Pancreas (tissue), 10 donors: Measurements from ENCODE around the gene TMEM63A. TPM values are rescaled to one million over a fixed set of nuclear protein-coding genes. Genes with fewer than 3 reads are reported as not detected.

ENCODE experiments used
- ATAC-seq, 4 donors: fragments of 200-7000 bp; cut with Tn5 transposase; one replicate each; pipeline versions ENCODE4 v1.8.0 to v1.9.1; 2020; ENCODE audit warnings: mild to moderate bottlenecking in 4 of 4, moderate library complexity in 4 of 4
- DNase-seq, 6 donors: peaks; one replicate each; pipeline ENCODE4 v3.0.0-alpha.2; 2020
- FAIRE-seq: peaks from 2 replicates; lab custom pipeline; 2012; peaks lifted over from hg19 to GRCh38; lab: Jason Lieb, UNC
- H3K27ac ChIP-seq, 4 donors: fragments of 200-600 bp; sonication (generic); 1 replicate in 3 of 4; 2 replicates in 1 of 4; pipeline versions ENCODE4 v1.5.0 to v1.8.0; 2020
- H3K27me3 ChIP-seq, 4 donors: fragments of 200-600 bp; one replicate each; pipeline ENCODE4 v1.8.0; 2021
- H3K36me3 ChIP-seq, 3 donors: fragments of 200-600 bp; sonication (generic) in 1 of 3; one replicate each; pipeline versions ENCODE4 v1.5.0 to v1.8.0; 2020 to 2021
- H3K4me1 ChIP-seq, 3 donors: fragments of 200-600 bp; one replicate each; pipeline ENCODE4 v1.8.0; 2021
- H3K4me3 ChIP-seq, 4 donors: fragments of 200-600 bp; sonication (generic) in 2 of 4; one replicate each; pipeline versions ENCODE4 v1.5.0 to v1.8.0; 2020 to 2021
- H3K9me3 ChIP-seq, 4 donors: fragments of 200-600 bp; one replicate each; pipeline ENCODE4 v1.8.0; 2021
- WGBS, 2 donors: extraction: QIAGEN DNeasy Blood & Tissue Kit; methylation state at CpG; one replicate each; pipeline ENCODE4 v1.1.7; 2013; 5-methylcytosine and 5-hydroxymethylcytosine counted together
- intact Hi-C, 3 donors: fragments of 100-400 bp; cut with DNase I; formaldehyde crosslinking; loops; one replicate each; pipeline versions ENCODE4 v1.11.1 to v1.14.2; 2022
- polyA plus RNA-seq, 2 donors: library from polyadenylated mRNA; stranded (reverse); fragments of 200-250 nt; gene quantifications; one replicate each; pipeline ENCODE4 v1.2.3, GENCODE V29; 2013
- total RNA-seq, 6 donors: library from RNA; stranded (reverse); fragmentation: NEBNext Ultra II Directional in 4 of 6; extraction: Animal tissue kit (Norgen Biotek cat#: 25700) in 4 of 6; gene quantifications; one replicate each; pipeline versions ENCODE4 v1.2.1 to v1.2.4, GENCODE V29; 2021 to 2023
- TF ChIP-seq, protein P1 (sequence below), 4 donors: fragments of 200-600 bp; sonication (generic) in 3 of 4; IDR thresholded peaks; one replicate each; pipeline versions ENCODE4 v1.5.0 to v1.8.0; 2021; ENCODE audit warnings: antibody characterized with exemption in 4 of 4
- donor health status: healthy with polysubstance abuse.
- donor health status: DM: no; HTN: no; CAD: no; lungs with moderate emphysema.
- donor health status: DM: no; HTN: no; CAD: no.
- donor health status: control.
- donor health status: control.
- donor health status: Bipolar disorder and iron deficiency.
- donor health status: DM: yes; HTN: yes; CAD: no.
- donor health status: DM: no; HTN: no; CAD: no.
- donor health status: DM: no; HTN: no; CAD: no.
- donor health status: DM: yes; HTN: yes; CAD: no.

TMEM63A gene
- total and polyA plus RNA-seq, 8 donors: 56.3 to 185 (median 84.0) TPM

DNA sequence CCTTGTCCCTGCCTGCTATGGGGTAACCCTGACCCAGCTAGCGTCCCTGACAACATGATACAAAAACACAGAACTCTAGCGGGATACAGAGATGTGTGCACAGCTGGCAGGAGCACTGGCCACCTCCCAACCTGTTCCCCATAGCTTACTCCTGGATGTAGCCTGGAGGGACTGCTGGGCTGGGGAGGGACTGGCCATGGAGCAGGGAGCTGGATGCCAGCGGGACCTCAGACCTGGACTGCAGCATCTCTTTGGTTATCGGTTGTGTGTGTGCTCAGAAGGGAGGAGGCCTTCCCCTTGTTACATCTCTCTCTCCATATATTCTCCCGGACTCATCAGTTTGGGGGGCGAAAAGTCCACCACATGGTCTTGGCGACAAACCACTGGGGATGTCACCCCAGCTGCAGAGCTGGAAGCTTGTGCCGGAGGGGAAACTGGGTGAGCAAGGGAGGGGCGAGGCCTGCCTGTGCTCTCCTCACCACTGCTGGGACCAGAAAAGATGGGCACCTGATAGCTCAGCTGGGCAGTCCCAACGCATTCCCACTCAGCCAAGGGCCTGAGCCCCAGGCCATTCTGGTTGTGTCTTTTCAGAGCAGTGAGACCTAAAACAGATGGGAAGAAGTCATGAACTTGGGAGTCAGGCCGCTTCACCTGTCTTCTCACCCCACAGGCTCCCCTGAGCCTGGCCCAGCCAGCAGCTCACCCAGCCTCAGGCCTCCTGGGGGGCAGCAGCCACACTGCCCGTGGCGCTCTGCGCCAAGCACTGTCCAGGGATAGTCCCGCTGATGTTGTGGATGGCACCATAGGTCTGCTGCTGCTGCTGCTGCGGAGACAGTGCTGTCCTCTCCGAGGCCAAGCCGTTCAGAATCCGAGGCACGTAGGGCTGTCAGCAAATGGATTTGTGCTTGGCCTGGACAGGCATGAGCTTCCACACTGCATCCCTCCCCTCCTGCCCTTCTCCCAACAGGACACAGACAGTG, 35.6 kb downstream of the TMEM63A start:
- Histone ChIP-seq H3K27me3 (no peaks in the 10 kb centered on the region), H3K9me3 (no peaks in the 10 kb centered on the region), H3K4me3 (no peak overlapping the region), H3K36me3 (peaks cover 0 to 53% (median 36%) of the 10 kb centered on the region in 3 donors), H3K27ac (peak overlapping the region in 3 of 4 donors; percentile 17 to 54 (median 44)), H3K4me1 (peaks cover 6 to 18% (median 12%) of the 10 kb centered on the region in 3 donors)
- TF ChIP-seq, protein P1, sequence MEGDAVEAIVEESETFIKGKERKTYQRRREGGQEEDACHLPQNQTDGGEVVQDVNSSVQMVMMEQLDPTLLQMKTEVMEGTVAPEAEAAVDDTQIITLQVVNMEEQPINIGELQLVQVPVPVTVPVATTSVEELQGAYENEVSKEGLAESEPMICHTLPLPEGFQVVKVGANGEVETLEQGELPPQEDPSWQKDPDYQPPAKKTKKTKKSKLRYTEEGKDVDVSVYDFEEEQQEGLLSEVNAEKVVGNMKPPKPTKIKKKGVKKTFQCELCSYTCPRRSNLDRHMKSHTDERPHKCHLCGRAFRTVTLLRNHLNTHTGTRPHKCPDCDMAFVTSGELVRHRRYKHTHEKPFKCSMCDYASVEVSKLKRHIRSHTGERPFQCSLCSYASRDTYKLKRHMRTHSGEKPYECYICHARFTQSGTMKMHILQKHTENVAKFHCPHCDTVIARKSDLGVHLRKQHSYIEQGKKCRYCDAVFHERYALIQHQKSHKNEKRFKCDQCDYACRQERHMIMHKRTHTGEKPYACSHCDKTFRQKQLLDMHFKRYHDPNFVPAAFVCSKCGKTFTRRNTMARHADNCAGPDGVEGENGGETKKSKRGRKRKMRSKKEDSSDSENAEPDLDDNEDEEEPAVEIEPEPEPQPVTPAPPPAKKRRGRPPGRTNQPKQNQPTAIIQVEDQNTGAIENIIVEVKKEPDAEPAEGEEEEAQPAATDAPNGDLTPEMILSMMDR (IDR thresholded peaks at IDR 0.05): no peak
- DNase-seq (peak in 2 of 6 donors; percentile 43 to 64), ATAC-seq (peak in 1 of 4 donors; percentile 3), FAIRE-seq (no peak)
- 67 to 72% methylated on average over 19 to 20 of the region's 20 CpGs for WGBS, 2 donors
- intact Hi-C loops: no loop called here

DNA sequence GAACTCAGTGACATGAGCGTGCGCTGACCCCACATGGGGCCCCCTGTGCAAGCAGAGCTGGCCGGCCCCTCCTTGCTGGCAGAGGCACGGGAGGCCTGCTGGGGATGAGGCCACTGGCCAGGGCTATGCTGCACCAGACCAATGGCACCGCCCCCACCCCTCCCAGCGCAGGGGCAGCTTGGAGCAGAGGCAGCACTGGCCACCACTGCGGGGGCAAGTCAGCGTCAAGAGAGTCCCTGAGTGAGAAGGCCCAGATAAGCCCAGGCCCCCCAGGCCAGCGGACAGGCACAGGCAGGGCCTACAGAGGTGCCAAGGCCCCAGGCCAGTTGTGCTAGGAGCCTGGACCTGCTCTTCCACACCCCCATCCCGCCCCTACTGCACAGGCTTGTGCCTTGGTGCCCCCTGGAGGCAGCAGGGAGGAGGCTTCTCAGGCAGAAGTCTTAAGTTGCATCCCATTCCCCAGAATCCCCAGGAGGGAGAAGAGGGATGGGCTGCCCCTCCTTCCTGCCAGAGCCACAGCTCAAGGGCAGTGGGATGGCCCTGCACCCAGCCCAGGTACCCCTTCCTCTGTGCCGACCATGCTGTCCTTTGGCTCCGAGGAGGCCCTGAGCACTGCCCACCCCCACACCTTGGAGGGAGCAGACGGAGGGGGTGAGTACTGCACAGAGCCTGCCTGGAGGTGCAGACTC, 36.5 kb downstream of the TMEM63A start:
- Histone ChIP-seq H3K36me3 (peaks cover 0 to 48% (median 29%) of the 10 kb centered on the region in 3 donors), H3K27ac (peak overlapping the region in 1 of 4 donors; percentile 16), H3K9me3 (no peaks in the 10 kb centered on the region), H3K27me3 (no peaks in the 10 kb centered on the region), H3K4me1 (peaks cover 6 to 16% (median 9%) of the 10 kb centered on the region in 3 donors), H3K4me3 (no peak overlapping the region)
- 50 to 51% methylated on average over 13 of the region's 13 CpGs for WGBS, 2 donors
- ATAC-seq (peak; percentile 44 to 74 (median 68)), DNase-seq (peak; percentile 76 to 86 (median 78)), FAIRE-seq (no peak)
- TF ChIP-seq, protein P1 (IDR thresholded peaks at IDR 0.05): peak; percentile 29 to 46 (median 37)
- intact Hi-C loops: no loop called here

DNA sequence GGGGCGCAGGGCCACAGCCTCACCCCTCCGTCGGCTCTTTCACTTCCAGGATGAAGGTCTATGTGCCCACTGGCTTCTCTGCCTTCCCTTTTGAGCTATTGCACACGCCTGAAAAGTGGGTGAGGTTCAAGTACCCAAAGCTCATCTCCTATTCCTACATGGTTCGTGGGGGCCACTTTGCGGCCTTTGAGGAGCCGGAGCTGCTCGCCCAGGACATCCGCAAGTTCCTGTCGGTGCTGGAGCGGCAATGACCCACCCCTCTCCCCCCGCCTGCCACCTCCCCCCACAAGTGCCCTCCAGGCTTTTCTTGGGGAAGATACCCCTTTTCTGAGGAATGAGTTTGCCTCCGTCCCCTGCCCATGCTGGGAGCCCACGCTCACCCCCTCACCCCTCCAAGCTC, 37.1 kb downstream of the TMEM63A start:
- Histone ChIP-seq H3K4me1 (peaks cover 6 to 16% (median 9%) of the 10 kb centered on the region in 3 donors), H3K4me3 (no peak overlapping the region), H3K36me3 (peaks cover 0 to 55% (median 29%) of the 10 kb centered on the region in 3 donors), H3K27me3 (no peaks in the 10 kb centered on the region), H3K9me3 (no peaks in the 10 kb centered on the region), H3K27ac (no peak overlapping the region)
- WGBS, 2 donors: 86 to 88% methylated on average over 14 of the region's 14 CpGs
- no peak for ATAC-seq
- TF ChIP-seq, protein P1 (IDR thresholded peaks at IDR 0.05): no peak
- intact Hi-C loops: no loop called here
- peak in 1 of 6 donors; percentile 48 for DNase-seq
- FAIRE-seq: no peak

DNA sequence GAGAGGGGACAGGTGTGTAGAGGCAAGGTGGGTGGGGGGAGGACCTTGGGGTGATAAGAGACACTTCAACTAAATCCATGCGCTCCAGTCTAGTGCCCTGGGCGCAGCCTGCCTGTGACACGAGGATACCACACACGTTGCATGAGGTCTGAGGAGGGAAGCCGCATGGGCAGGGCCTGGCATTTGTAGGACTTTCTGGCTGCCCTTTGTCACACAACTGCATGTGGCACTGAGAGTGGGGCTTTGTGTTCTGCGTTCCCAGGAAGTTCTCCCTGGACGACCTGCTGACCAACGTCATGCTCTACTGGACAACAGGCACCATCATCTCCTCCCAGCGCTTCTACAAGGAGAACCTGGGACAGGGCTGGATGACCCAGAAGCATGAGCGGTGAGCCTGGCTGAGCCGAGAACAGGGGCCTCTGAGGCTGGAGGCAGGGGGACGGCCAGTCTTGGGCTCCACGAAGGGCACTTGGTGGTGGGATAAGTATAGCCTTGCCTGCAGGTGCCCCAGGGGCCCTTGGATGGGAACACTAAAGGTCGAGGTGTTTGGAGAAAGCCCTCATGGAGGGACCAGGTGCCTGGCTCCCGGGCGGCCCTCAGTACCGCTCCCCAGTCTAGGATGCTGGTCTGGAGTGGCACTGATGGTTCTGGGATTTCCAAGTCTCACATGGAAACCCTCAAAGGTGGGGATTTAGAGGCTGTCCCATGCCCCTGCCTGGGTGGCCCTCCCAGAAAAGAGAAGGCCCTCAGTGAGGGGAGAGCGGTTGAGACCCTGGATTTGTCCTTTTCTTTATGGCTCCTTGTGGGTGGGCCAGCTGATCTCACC, 37.7 kb downstream of the TMEM63A start:
- FAIRE-seq (no peak), ATAC-seq (no peak), DNase-seq (peak in 1 of 6 donors; percentile 58)
- TF ChIP-seq, protein P1 (IDR thresholded peaks at IDR 0.05): no peak
- Histone ChIP-seq H3K9me3 (no peaks in the 10 kb centered on the region), H3K4me1 (peaks cover 6 to 16% (median 9%) of the 10 kb centered on the region in 3 donors), H3K27me3 (no peaks in the 10 kb centered on the region), H3K4me3 (no peak overlapping the region), H3K36me3 (peaks cover 0 to 61% (median 36%) of the 10 kb centered on the region in 3 donors), H3K27ac (no peak overlapping the region)
- intact Hi-C loops: loop anchor here in 1 of 3 donors (5.0 kb wide), 1 partner anchor 62 kb away; no protein-coding TSS in a partner anchor
- whole genome bisulfite sequencing, 2 donors: 77 to 78% methylated on average over 18 of the region's 18 CpGs
